GM13976 (cell line): ENCODE results near the gene OR13H1.
"Not testable (repeated sequence)": the region's sequence is repeated elsewhere in the genome, so short reads cannot be mapped to it uniquely, and the experiment has no call there.

ENCODE experiments used
- DNase-seq: peaks from one replicate; pipeline ENCODE4 v3.0.0; 2012; ENCODE audit warnings: low spot score
- in situ Hi-C: fragments of 300-500 bp; cut with MboI; formaldehyde crosslinking; loops from one replicate; pipeline ENCODE4 v1.12.0; 2022; ENCODE audit warnings: low sequenced_read_pairs, mixed read lengths, inconsistent platforms; ENCODE audit not compliant: unreplicated experiment
- TF ChIP-seq, protein P1 (sequence below): IDR thresholded peaks from 2 replicates; pipeline ENCODE4 v1.5.1; 2012; ENCODE audit warnings: borderline replicate concordance, mild to moderate bottlenecking; ENCODE audit not compliant: insufficient read depth; ENCODE audit errors: extremely low read depth, missing control alignments, control extremely low read depth

Gene OR13H1, protein sequence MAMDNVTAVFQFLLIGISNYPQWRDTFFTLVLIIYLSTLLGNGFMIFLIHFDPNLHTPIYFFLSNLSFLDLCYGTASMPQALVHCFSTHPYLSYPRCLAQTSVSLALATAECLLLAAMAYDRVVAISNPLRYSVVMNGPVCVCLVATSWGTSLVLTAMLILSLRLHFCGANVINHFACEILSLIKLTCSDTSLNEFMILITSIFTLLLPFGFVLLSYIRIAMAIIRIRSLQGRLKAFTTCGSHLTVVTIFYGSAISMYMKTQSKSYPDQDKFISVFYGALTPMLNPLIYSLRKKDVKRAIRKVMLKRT

DNA sequence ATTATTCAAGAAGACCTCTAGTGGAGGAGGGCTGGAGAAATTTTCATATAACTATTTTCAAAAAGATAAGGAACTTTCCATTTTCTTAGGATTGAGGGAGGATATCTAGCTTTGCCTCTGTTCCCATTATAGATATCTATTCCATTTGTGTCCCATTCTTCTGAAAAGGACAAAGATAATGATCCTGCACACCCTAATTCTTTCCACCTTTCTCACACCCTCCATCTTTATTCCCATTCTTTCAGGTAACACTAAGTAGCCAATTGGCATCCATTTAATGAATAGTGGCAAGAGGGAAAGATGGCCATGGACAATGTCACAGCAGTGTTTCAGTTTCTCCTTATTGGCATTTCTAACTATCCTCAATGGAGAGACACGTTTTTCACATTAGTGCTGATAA, at the start of gene OR13H1:
Gene OR13H1 (plus strand): TSS at position 301 of the 400 bp plus-strand sequence. CDS start 0 bp downstream, at position 301.
- in situ Hi-C loops, result no loop called here
- TF ChIP-seq, protein P1, sequence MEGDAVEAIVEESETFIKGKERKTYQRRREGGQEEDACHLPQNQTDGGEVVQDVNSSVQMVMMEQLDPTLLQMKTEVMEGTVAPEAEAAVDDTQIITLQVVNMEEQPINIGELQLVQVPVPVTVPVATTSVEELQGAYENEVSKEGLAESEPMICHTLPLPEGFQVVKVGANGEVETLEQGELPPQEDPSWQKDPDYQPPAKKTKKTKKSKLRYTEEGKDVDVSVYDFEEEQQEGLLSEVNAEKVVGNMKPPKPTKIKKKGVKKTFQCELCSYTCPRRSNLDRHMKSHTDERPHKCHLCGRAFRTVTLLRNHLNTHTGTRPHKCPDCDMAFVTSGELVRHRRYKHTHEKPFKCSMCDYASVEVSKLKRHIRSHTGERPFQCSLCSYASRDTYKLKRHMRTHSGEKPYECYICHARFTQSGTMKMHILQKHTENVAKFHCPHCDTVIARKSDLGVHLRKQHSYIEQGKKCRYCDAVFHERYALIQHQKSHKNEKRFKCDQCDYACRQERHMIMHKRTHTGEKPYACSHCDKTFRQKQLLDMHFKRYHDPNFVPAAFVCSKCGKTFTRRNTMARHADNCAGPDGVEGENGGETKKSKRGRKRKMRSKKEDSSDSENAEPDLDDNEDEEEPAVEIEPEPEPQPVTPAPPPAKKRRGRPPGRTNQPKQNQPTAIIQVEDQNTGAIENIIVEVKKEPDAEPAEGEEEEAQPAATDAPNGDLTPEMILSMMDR, result no peak
- DNase-seq, result no peak

DNA sequence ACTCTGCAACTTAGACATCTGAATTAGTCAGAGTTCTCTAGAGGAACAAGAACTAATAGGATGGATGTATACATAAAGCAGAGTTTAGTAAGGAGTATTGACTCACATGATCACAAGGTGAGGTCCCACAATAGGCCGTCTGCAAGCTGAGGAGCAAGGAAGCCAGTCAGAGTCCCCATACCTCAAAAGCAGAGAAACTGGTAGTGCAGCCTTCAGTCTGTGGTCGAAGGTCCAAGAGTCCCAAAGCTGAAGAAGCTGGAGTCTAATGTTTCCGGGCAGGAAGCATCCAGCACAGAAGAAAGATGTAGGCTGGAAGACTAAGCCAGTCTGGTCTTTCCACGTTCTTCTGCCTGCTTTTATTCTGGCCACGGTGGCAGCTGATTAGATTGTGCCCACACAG, 42.3 kb upstream of the OR13H1 start:
- in situ Hi-C loops, DNase-seq: not testable (repeated sequence)

DNA sequence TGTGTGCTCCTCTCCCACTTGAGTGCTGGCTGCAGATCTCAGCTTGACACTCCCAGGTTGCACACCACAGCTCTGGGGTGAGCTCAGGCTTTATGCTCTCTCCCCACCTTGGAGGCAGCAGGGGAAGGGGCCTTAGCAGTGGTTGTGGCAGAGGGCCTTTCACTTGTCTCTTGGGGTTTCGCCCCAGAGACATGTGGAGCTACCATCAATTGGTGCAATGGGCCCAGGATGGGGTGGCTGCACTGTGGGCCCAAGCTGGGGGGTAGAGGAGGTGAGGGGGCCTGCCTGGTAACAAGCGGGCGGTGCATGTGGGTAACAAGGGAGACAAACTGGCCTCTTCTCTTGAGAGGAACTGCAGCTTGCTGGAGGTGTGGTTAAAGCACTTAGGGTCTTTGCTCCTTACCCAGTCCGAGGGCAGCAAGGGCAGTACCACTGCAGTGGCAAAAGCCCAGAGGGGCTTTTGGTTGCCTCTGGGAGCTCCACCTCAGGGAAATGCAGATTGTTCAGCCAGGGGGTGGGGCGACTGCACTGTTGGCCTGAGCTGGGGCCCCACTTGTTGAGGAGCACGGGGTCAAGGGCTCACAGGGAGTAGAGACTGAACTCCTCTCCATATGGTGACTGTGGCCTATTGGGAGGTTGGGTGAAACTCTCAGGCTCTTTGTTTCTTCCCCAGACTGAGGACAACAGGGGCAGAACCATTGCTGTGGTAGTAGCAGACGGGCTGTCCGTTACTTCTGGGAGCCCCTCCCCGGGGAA, 30.5 kb upstream of the OR13H1 start:
- TF ChIP-seq, protein P1, result no peak
- in situ Hi-C loops, result no loop called here
- DNase-seq, result no peak

DNA sequence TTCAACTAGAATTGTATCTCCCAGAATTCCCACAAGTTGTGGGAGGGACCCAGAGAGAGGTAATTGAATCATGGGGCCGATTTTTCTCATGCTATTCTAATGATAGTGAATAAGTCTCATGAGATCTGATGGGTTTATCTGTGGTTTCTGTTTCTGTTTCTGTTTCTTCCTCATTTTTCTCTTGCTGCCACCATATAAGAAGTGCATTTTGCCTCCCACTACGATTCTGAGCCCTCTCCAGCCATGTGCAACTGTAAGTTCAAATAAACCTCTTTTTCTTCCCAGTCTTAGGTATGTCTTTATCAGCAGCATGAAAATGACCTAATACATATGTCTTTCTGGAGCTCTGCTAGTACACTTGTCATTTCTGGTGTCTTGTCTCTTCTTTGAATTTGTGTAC, 22.1 kb upstream of the OR13H1 start:
- in situ Hi-C loops, result no loop called here
- TF ChIP-seq, protein P1, result no peak
- no peak for DNase-seq

DNA sequence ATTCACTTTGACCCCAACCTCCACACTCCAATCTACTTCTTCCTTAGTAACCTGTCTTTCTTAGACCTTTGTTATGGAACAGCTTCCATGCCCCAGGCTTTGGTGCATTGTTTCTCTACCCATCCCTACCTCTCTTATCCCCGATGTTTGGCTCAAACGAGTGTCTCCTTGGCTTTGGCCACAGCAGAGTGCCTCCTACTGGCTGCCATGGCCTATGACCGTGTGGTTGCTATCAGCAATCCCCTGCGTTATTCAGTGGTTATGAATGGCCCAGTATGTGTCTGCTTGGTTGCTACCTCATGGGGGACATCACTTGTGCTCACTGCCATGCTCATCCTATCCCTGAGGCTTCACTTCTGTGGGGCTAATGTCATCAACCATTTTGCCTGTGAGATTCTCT, 344 bp downstream of the OR13H1 start:
- no peak for DNase-seq
- in situ Hi-C loops, result no loop called here
- TF ChIP-seq, protein P1, result no peak

DNA sequence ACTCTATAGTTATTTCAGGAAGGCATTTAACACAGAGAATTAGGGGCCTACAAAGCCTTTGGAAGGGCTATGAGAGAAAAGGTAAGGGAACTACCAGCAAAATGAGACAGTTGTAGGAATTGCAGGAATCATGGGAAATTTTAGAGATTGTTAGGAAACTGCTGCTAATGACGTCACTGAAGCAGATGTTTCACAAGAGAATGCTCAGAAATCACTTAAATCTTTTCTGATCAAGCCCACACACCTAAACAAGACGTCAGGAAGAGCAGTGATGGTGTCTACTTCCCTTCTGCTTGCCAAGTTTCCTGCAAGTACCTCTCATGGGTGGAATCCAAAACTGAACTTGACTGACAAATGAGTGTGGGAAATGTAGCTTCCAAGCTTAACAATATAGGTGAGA, 5.1 kb downstream of the OR13H1 start:
- no peak for DNase-seq
- in situ Hi-C loops, result no loop called here
- TF ChIP-seq, protein P1, result no peak

DNA sequence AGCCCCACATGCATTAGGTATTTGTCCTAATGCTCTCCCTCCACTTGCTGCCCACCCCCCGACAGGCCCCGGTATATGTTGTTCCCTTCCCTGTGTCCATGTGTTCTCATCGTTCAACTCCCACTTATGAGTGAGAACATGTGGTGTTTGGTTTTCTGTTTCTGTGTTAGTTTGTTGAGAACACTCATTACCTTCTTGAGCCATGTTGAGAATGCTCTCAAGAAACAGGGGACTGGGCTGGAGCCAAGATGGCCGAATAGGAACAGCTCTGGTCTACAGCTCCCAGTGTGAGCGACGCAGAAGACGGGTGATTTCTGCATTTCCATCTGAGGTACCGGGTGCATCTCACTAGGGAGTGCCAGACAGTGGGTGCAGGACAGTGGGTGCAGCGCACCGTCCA, 8.6 kb downstream of the OR13H1 start:
- DNase-seq, in situ Hi-C loops: not testable (repeated sequence)
